Activated CD4-positive, alpha-beta T cell treated with anti-CD3 and anti-CD28 coated beads for 24 hours (primary cell): ENCODE measurements around the gene TYW1.
"Not testable (repeated sequence)": the region's sequence is repeated elsewhere in the genome, so short reads cannot be mapped to it uniquely, and the experiment has no call there.

Experiments
- DNase-seq, 2 donors: peaks; one replicate each; pipeline ENCODE4 v3.0.0-alpha.2; 2020; ENCODE audit warnings: low read depth in 2 of 2

The TYW1 gene

DNA sequence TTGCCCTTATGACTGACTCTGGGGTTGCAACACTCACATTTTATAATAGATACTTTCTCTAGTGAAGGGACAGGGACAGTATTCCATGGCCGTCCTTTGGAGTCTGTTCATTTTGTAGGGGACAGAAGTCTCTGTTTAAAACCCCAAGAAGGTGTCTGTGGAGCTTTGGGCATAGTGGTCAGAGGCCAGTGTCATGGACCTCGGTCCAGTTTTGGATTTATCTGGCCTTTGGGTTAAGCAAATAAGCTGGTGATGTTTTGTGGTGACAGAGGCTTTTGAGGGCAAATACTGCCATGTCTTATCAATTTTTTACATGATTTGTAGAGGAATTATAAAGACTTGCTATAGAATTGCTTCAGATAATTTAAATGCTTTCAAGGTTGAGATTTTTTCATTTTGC lies 50.2 kb downstream of the TYW1 start:
- not testable (repeated sequence) for DNase-seq

- not testable (repeated sequence) for DNase-seq
Observed at GRCh38 chr7:67049908-67050307, 53.3 kb downstream of the TYW1 start.

- DNase-seq = not testable (repeated sequence)
Observed at GRCh38 chr7:67052161-67052560, 55.5 kb downstream of the TYW1 start.

DNA sequence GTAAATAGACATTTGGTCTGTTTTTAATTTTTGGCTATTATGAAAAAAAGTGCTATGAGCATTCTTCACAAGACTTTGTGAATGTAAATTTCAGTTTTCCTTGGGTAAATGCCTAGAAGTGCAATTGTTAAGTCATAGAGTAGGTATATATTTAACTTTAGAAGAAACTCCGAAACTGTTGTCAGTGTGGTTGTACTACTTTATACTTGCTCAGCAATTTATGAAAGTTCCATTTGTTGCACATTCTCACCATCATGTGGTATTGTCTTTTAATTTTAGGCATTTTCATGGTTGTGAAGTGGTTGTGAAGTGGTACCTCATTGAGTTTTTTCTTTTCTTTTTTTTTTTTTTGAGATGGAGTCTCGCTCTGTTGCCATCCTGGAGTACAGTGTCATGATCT lies 60.0 kb downstream of the TYW1 start:
- DNase-seq = no peak

- DNase-seq = not testable (repeated sequence)
Observed at GRCh38 chr7:67061321-67061720, 64.7 kb downstream of the TYW1 start.

DNA sequence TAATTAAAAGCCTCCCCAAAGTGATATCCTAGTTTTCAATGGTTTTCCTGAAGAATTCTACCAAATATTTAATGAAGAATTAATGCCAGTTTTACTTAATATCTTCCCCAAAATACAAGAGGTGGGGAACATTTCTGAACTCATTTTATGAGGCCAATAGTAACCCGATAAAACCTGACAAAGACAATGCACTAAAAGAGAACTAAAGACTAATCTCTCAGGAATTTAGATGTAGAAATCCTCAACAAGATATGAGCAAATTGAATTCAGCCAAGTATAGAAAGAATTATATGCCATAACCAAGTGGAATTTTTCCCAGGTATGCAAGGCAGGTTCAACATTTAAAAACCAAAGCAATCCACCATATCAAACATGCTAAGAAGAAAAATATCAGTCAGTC lies 66.2 kb downstream of the TYW1 start:
- not testable (repeated sequence) for DNase-seq

GRCh38 chr7:67066950-67067622 lies 70.5 kb downstream of the TYW1 start:
- DNase-seq = not testable (repeated sequence)

DNA sequence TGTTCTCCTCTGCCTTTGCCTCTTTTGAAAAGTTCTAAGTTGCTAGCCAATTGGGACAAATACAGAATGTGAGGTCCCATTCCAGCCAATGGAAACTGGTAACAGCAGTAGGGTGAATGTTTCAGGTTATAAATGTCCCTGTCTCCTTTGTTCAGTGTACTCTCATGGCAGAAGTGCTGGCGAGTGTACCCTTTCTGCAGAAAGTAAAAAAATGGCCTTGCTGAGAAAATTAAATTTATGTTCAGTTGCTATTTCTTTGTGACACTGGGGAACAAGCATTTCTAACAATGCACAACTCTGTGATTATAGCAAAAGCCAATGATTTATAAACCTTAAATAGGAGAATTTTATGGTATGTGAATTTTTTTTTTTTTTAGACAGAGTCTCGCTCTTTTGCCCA lies 79.5 kb downstream of the TYW1 start:
- DNase-seq = not testable (repeated sequence)

- DNase-seq = not testable (repeated sequence)
Observed at GRCh38 chr7:67082880-67083279, 86.2 kb downstream of the TYW1 start.

DNA sequence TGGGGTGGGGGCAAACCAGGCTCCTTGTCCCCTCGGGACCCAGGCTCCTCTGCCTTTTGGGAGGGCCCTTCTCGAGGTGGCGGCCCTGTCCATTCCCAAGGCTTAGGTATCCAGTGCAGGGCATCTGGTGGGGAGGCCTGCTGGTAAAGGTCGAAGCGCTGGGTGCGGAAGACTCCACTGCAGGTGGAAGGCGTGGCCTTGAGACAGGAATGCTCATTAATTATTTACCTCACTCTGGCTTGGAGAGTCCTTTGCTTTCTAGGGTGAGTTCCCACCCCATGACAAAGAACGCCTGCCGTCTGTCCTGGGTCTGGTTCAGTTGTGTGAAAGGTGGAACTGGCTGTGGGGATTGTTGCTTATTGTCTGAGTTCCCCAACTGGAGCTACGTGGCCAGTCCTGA lies 92.6 kb downstream of the TYW1 start:
- not testable (repeated sequence) for DNase-seq

- not testable (repeated sequence) for DNase-seq
Observed at GRCh38 chr7:67091053-67091452, 94.4 kb downstream of the TYW1 start.

GRCh38 chr7:67098031-67098430 lies 101.4 kb downstream of the TYW1 start:
- DNase-seq = not testable (repeated sequence)

GRCh38 chr7:67099406-67099805 lies 102.8 kb downstream of the TYW1 start:
- not testable (repeated sequence) for DNase-seq

DNA sequence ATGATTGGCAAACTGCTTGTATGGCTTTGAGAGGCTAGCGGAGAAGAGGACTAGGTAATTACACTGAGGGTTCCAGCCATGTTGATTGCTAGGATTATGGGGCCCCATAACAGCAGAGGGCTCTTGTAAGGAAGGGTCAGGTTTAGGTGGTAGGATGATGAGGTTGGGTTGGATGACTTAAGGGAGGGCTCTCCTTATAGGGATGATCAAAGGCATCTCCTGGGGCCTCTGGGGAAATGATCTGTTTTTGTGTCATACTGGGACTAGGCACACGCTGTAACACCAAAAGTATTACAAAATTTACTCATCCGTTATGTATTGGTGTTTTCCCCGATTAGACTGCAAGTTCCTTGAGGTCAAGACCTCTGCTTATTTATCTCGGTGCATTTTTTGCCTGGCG lies 103.4 kb downstream of the TYW1 start:
- DNase-seq = not testable (repeated sequence)

GRCh38 chr7:67100956-67101361 lies 104.3 kb downstream of the TYW1 start:
- no peak for DNase-seq

DNA sequence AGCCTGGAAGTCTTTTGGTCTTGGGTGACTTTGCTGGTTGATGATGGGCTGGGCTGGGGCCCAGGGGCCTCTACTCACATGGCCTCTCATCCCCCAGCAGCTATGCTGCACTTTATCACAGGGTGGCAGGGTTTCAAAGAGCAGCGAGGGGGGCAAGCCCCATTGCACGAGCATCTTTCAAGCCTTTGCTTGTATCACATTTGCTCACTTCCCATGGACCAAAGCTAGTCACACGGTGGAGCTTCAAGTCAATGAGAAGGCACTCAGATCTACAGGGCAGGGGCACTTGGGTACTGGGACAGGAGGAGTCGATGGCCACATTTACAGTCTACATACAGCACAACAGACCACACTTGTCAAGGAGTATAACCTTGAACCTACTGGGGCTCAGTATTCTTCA lies 108.3 kb downstream of the TYW1 start:
- not testable (repeated sequence) for DNase-seq

DNA sequence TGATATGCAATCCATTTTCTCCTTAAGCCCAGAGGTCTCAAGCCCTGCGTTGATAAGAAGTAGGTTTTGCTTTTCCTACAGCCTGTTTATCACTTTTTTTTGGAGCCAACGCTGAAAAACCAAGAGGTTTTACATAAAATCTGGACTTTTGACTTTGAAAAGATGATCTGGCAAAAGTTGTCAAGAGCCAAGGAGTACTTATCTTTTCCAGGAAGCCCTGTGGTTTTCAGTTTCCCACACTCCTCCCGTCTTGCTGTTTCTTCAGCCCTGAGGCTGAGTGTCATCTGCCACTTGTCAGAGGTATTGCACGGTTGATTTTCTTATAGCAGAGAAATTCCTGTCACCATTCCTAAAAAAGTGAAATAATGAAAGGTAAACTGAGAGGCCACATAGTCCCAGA lies 108.7 kb downstream of the TYW1 start:
- DNase-seq = no peak

DNA sequence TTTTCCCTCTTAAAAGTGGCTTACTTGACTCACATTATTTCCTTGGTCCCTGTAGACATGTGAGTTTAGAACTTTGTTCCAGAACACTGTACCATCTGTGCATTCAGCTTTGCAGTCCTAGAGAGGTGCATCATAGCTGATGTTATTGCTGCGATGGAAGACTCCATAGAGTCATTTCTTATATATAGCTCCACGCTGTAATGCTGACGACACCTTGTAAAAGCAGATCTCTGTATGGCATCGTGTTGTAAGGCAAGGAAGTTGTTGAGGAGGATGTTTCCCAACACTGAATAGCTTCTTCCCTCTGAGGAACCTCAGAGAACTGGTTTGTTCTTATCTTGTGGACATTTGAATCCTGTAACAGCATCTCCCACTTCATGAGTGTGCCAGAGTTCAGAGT lies 109.6 kb downstream of the TYW1 start:
- not testable (repeated sequence) for DNase-seq

- not testable (repeated sequence) for DNase-seq
Observed at GRCh38 chr7:67111342-67111741, 114.7 kb downstream of the TYW1 start.

- not testable (repeated sequence) for DNase-seq
Observed at GRCh38 chr7:67114483-67115246, 118.0 kb downstream of the TYW1 start.

DNA sequence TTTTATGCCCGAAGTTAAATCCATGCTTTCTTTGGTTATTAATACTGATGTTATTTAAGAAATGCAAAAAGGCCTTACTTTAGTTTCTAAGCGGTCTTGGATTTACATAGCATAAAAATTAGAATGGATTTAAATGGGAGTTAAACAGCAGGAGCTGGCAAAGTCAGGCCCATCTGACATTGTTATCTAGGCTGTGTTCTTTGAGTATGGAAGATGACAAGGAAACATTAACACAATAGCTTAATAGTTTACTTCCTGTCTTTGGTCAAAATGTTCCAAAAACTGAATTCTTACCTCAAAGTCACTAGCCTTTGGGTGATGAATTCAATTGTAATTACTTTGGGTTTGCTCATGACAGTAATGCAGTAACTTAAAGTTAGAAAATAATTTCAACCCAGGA lies 123.9 kb downstream of the TYW1 start:
- DNase-seq = not testable (repeated sequence)

GRCh38 chr7:67128257-67128656 lies 131.6 kb downstream of the TYW1 start:
- DNase-seq = not testable (repeated sequence)

GRCh38 chr7:67130766-67131165 lies 134.1 kb downstream of the TYW1 start:
- DNase-seq = not testable (repeated sequence)
